HG02981 (cell line): ENCODE data around the gene ACTL7A.

ENCODE experiments used
- ATAC-seq: cut with Tn5 transposase; IDR thresholded peaks from one replicate; pipeline ENCODE4 v1.9.1; 2021; ENCODE audit warnings: mild to moderate bottlenecking, moderate library complexity; ENCODE audit not compliant: unreplicated experiment

The ACTL7A gene

DNA sequence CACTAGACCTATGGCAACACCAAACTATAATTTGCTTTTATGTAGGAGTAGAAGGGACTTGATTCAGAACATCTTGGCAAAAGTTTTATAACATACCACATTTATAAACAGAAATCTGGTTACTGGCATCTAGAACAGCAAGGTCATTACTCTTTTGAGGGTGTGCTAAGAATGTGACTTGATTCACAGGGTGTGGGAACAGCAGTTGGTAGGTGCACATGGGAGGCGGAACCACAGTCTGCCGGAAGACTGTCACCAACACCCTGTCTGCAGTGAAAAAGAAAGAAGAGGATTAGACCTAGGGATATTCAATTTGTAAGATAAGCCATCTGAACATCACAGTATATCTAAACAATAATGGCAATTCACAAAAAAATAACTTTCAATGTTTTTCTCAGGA is 48.8 kb downstream of the ACTL7A start:
- no peak for ATAC-seq

- ATAC-seq, result no peak
Observed at GRCh38 chr9:108911820-108912219, 49.8 kb downstream of the ACTL7A start.
